MG63 (cell line): ENCODE results near the gene BPIFB2. TPM values are rescaled to one million over a fixed set of nuclear protein-coding genes. Genes with fewer than 3 reads are reported as not detected.

Experiments
- DNase-seq: peaks from one replicate; pipeline ENCODE4 v3.0.0-alpha.2; 2020
- H3K27me3 ChIP-seq: fragments of 250-450 bp; sonication (Bioruptor Pico); 2 replicates; pipeline ENCODE4 v1.5.1; 2020; ENCODE audit warnings: mild to moderate bottlenecking, moderate library complexity
- H3K36me3 ChIP-seq: fragments of 250-450 bp; sonication (Bioruptor Pico); 2 replicates; pipeline ENCODE4 v1.5.1; 2020; ENCODE audit warnings: mild to moderate bottlenecking, moderate library complexity
- H3K4me3 ChIP-seq: fragments of 250-450 bp; sonication (Bioruptor Pico); 2 replicates; pipeline ENCODE4 v1.5.1; 2020; ENCODE audit warnings: mild to moderate bottlenecking, moderate library complexity
- H3K9me3 ChIP-seq: fragments of 250-450 bp; sonication (Bioruptor Pico); 2 replicates; pipeline ENCODE4 v1.5.1; 2020; ENCODE audit warnings: mild to moderate bottlenecking, moderate library complexity
- total RNA-seq: library from RNA; depleted of rRNA; stranded (reverse); fragments of >200 nt; shearing (Covaris generic); gene quantifications from 2 replicates; pipeline ENCODE4 v1.2.3, GENCODE V29; 2014; ENCODE audit warnings: low replicate concordance

The BPIFB2 gene
- total RNA-seq, 1 experiment from 2014 or later: not detected

- Histone ChIP-seq H3K36me3 (no peaks in the 10 kb centered on the region), H3K9me3 (no peaks in the 10 kb centered on the region), H3K4me3 (no peak overlapping the region), H3K27me3 (no peaks in the 10 kb centered on the region)
- DNase-seq: no peak
Observed at GRCh38 chr20:33022694-33023438, 15.4 kb downstream of the BPIFB2 start.

GRCh38 chr20:33023439-33024242, 16.1 kb downstream of the BPIFB2 start:
- Histone ChIP-seq H3K36me3 (no peaks in the 10 kb centered on the region), H3K9me3 (no peaks in the 10 kb centered on the region), H3K4me3 (no peak overlapping the region), H3K27me3 (no peaks in the 10 kb centered on the region)
- no peak for DNase-seq

GRCh38 chr20:33024243-33024560, 16.7 kb downstream of the BPIFB2 start:
- H3K9me3 ChIP-seq: no peaks in the 10 kb centered on the region
- no peak for DNase-seq
- H3K4me3 ChIP-seq: no peak overlapping the region
- H3K36me3 ChIP-seq: no peaks in the 10 kb centered on the region
- no peaks in the 10 kb centered on the region for H3K27me3 ChIP-seq

- no peaks in the 10 kb centered on the region for H3K9me3 ChIP-seq
- no peak for DNase-seq
- no peaks in the 10 kb centered on the region for H3K27me3 ChIP-seq
- no peak overlapping the region for H3K4me3 ChIP-seq
- H3K36me3 ChIP-seq: no peaks in the 10 kb centered on the region
Observed at GRCh38 chr20:33024609-33025317, 17.3 kb downstream of the BPIFB2 start.

GRCh38 chr20:33025318-33025876, 17.9 kb downstream of the BPIFB2 start:
- no peak for DNase-seq
- Histone ChIP-seq H3K27me3 (no peaks in the 10 kb centered on the region), H3K36me3 (no peaks in the 10 kb centered on the region), H3K4me3 (no peak overlapping the region), H3K9me3 (no peaks in the 10 kb centered on the region)

- Histone ChIP-seq H3K4me3 (no peak overlapping the region), H3K36me3 (no peaks in the 10 kb centered on the region), H3K27me3 (no peaks in the 10 kb centered on the region), H3K9me3 (no peaks in the 10 kb centered on the region)
- DNase-seq: no peak
Observed at GRCh38 chr20:33026072-33026778, 18.7 kb downstream of the BPIFB2 start.

- Histone ChIP-seq H3K9me3 (no peaks in the 10 kb centered on the region), H3K36me3 (no peaks in the 10 kb centered on the region), H3K4me3 (no peak overlapping the region), H3K27me3 (no peaks in the 10 kb centered on the region)
- no peak for DNase-seq
Observed at GRCh38 chr20:33026779-33027759, 19.6 kb downstream of the BPIFB2 start.

- Histone ChIP-seq H3K9me3 (no peaks in the 10 kb centered on the region), H3K4me3 (no peak overlapping the region), H3K36me3 (no peaks in the 10 kb centered on the region), H3K27me3 (no peaks in the 10 kb centered on the region)
- no peak for DNase-seq
Observed at GRCh38 chr20:33027769-33028751, 20.6 kb downstream of the BPIFB2 start.

- H3K9me3 ChIP-seq: no peaks in the 10 kb centered on the region
- H3K36me3 ChIP-seq: no peaks in the 10 kb centered on the region
- DNase-seq: no peak
- H3K4me3 ChIP-seq: no peak overlapping the region
- H3K27me3 ChIP-seq: no peaks in the 10 kb centered on the region
Observed at GRCh38 chr20:33028875-33029274, 21.4 kb downstream of the BPIFB2 start.

GRCh38 chr20:33030076-33030475, 22.6 kb downstream of the BPIFB2 start:
- Histone ChIP-seq H3K27me3 (no peaks in the 10 kb centered on the region), H3K4me3 (no peak overlapping the region), H3K36me3 (no peaks in the 10 kb centered on the region), H3K9me3 (no peaks in the 10 kb centered on the region)
- DNase-seq: no peak

GRCh38 chr20:33030569-33030968, 23.1 kb downstream of the BPIFB2 start:
- Histone ChIP-seq H3K9me3 (no peaks in the 10 kb centered on the region), H3K36me3 (no peaks in the 10 kb centered on the region), H3K27me3 (no peaks in the 10 kb centered on the region), H3K4me3 (no peak overlapping the region)
- no peak for DNase-seq

- no peaks in the 10 kb centered on the region for H3K9me3 ChIP-seq
- H3K4me3 ChIP-seq: no peak within 1 kb of the TSS
- no peaks in the 10 kb centered on the region for H3K36me3 ChIP-seq
- H3K27me3 ChIP-seq: no peaks in the 10 kb centered on the region
- no peak for DNase-seq
Observed at GRCh38 chr20:33031531-33031930, 24.0 kb downstream of the BPIFB2 start, which contains the start of gene BPIFB6. Gene BPIFB6 (plus strand): TSS chr20:33031648. CDS start chr20:33031648, 0 bp downstream.

- H3K9me3 ChIP-seq: no peaks in the 10 kb centered on the region
- DNase-seq: no peak
- H3K27me3 ChIP-seq: no peaks in the 10 kb centered on the region
- no peaks in the 10 kb centered on the region for H3K36me3 ChIP-seq
- no peak overlapping the region for H3K4me3 ChIP-seq
Observed at GRCh38 chr20:33032555-33032954, 25.1 kb downstream of the BPIFB2 start.

GRCh38 chr20:33033381-33033780, 25.9 kb downstream of the BPIFB2 start:
- Histone ChIP-seq H3K9me3 (no peaks in the 10 kb centered on the region), H3K4me3 (no peak overlapping the region), H3K36me3 (no peaks in the 10 kb centered on the region), H3K27me3 (no peaks in the 10 kb centered on the region)
- no peak for DNase-seq
